ENCODE measurements around the gene PTOV1. TPM values are rescaled to one million over a fixed set of nuclear protein-coding genes. Genes with fewer than 3 reads are reported as not detected.

PTOV1 gene
- total RNA-seq, 2 experiments from 2014 or later: 90.2 to 90.9 TPM

DNA sequence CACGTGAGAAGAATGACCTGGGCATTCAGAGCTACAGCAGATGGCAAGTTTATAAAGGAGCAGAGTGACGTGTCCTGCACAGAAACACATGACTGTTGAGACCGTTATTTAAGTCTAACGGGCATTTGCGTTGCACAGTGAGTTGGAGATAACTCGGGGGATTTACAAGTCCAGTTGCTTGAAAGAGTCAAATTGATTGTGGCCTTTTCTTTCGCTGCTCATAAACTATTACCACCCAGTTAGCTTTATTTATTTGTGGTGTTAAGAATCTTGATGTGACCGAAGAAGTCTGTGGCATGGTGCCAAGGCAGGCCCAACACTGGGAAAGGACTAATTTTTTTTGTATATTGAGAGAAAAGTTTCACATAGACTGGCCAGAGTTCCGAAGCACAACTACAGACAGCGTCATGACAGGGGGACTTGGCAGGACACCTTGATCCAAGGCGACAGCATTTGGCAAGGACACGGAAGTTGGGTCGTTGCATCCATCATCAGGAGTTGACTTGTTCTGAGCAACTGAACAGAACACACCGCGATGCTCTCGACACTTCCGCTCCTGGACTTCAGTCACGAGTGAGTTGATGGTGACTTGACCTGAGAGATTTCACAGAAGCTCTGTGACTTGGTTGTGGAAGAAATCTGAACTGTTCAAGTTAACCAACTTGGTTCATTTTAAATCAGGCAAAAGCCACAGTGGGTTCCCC lies 11.9 kb upstream of the PTOV1 start:
- CTCF ChIA-PET: no interaction called here
- POLR2A ChIA-PET: no interaction called here

DNA sequence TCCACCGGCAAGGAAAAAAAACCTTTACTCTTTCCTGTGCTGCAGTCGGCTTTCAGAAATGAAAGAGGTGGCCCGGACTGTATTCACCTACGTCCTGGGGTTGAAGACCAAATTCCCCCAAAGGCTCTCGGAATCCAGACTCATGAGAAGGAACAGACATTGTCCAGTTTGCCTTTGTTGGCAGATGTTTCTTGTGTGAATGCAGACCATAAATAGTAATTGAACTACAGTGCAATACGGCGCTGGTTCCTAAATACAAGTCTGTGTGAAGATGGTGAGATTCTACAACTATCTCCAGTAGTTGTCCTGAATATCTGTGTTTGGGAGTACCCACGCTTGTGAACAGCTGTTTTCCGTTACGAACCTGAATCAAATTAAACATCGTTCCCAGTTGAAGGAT lies 11.2 kb upstream of the PTOV1 start:
- ChIA-PET CTCF (interaction anchor here (0.5 kb wide), 1 partner anchor 209 kb away, joined by 5 read pairs; no protein-coding TSS in a partner anchor), POLR2A (no interaction called here)

DNA sequence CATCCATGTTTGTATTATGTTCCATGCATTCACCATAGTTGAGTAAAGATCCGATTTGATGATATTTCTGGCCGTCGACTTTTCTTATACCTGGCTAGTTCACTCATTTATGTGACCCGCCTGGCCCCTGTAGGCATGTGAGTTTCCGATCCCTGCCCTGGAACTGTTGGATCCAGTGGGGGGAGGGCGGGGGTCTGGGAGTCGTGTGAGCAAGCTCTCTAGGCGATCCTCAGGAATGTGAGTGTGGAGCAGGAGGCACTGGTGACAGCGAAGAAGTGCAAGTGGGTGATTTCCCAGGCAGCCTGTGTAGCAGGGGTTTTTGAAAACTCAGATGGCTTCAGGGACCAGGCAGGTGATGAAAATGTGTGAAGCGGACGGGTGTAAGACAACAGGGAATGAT lies 10.6 kb upstream of the PTOV1 start:
- ChIA-PET CTCF (interaction anchor here (0.5 kb wide), 1 partner anchor 209 kb away, joined by 5 read pairs; no protein-coding TSS in a partner anchor), POLR2A (no interaction called here)

DNA sequence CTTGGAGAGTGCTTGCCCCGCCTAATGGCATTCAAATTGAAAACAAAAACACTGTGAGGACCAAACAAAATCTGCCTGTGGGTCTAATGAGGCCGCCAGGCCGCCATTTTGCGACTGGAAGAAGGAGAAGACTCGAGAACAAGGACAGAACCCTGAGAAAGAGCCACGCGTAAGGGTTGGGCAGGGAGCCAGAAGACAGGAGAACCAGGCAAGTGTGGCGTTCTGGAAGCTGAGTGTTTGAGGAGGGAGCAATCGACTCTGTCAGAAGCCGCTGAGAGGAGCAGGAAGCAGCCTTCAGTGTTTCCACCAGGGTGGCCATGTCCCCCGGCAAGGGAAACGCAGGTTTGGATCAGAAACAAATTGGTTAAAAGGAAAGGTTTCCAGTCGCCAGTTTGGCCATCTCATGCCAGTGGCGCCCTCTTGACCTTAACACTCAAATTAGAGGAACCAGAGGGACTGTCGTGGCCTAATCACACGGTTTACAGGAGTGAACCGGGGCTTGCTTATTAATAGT lies 10.2 kb upstream of the PTOV1 start:
- POLR2A ChIA-PET: no interaction called here
- CTCF ChIA-PET: no interaction called here

DNA sequence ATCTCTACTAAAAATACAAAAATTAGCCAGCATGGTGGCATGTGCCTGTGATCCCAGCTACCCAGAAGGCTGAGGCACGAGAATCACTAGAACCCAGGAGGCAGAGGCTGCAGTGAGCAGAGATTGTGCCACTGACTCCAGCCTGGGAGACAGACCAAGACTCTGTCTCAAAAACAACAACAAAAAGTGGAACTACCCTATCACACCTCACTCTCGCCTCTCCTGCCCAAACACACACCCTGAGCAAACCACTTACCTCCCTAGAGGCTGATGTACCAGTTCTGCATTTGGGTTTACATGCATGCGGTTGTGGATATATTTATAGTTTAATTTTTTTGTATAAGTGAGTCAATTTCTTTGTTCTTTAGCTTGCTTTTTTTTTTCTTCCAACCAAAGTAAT lies 7.7 kb upstream of the PTOV1 start:
- POLR2A ChIA-PET: no interaction called here
- CTCF ChIA-PET: interaction anchor here (0.7 kb wide), 1 partner anchor 84 kb away, joined by 3 read pairs; no protein-coding TSS in a partner anchor

DNA sequence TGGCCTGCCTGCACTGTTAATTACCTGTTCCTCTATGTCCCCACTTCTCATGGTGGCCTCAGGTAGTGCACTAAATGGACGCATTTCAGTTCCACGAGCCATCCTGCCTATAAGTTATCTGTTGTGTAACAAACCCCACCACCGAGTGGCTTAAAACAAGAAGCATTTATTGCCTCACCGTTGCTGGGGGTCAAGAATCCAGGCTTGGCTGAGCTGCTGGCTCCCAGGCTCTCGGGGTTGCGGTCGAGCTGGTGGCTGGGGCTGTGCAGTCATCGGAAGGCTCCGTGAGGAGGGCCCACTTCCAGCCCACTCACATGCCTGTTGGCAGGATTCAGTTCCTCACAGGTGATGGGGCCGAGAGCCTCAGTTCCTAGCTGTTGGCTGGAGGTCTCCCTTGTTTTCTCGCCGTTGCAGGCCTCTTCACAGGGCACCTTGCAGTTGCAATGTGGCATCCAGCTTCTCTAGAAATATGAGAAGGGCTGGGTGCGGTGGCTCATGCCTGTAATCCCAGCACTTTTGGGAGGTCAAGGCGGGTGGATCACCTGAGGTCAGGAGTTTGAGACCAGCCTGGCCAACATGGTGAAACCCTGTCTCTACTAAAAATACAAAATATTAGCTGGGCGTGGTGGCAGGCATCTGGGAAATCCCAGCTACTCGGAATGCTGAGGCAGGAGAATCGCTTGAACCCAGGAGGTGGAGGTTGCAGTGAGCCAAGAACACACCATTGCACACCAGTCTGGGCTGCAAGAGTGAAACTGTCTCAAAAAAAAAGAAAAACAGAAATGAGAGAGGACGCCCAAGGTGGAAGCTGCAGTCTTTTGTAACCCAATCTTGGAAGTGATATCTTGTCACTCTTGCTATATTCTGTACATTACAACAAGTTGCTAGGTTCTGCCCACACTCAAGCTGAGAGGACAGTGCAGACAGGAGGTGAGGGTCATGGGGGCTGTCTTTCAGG lies 6.5 kb upstream of the PTOV1 start:
- CTCF ChIA-PET: no interaction called here
- POLR2A ChIA-PET: no interaction called here

DNA sequence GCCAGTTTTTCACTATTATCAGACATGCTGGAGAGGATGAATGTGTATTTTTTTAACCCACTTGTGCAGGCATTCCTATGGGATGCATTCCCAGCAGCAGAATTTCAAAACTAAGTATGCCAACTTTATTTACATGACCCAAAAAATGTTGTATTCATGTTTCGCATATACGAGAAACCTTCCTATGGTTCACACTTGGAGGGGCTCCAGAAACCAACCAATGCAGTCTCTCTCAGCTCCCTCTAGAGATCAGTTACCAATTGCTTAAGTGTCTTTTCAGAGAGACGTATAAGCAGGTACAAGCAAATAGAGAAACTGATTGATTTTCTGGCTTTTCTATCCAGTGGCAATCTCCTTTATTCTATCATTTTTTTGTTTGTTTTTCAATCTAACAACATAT lies 5.5 kb upstream of the PTOV1 start:
- POLR2A ChIA-PET: no interaction called here
- CTCF ChIA-PET: no interaction called here

DNA sequence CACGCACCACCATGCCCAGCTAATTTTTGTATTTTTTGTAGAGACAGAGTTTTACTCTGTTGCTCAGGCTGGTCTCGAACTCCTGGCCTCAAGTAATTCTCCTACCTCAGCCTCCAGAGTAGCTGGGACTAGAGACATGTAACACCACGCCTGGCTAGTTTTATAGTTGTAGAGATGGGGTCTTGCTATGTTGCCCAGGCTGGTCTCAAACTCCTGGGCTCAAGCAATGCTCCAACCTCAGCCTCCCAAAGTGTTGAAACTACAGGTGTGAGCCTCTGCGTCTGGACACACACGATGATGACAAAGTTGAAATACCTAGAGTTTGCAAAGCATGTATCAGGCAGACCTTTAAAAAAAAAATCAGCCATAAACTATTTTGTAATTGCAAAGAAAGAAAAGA lies 4.6 kb upstream of the PTOV1 start:
- ChIA-PET CTCF (no interaction called here), POLR2A (no interaction called here)

DNA sequence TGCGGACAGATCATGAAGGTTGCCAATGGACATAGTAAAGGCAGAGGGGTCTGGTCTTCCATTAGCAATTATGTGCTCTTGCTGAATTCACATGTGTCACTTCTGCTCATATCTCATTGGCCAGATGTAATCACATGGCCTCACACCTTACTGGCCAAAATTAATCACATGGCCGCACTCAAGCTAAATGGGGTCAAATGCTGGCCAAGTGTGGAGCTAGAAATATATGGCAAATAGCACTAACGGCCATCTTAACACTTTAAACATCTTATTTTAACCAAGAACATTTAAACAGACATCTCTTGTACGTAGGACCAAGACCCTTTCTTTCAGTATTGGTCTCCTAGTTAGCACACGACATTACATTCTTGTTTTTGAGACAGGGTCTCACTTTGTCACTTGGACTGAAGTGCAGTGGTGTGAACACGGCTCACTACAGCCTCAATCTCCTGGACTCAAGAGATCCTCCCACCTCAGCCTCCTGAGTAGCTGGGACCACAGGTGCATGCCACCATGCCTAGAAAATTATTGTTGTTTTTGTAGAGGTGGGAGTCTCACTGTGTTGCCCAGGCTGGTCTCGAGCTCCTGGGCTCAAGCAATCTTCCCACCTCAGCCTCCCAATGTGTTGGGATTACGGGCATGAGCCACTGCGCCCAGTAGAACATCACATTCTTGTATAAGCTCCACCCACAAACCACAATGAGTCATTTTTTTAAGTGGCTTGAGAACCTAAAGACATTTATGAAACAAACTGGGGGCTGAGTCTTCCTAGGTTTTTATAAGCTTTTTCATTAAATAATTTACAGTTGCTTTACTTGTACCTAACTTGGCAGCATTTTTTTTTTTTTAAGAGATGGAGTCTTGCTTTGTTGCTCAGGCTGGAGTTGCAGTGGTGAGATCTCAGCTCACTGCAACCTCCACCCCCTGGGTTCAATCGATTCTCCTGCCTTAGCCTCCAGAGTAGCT lies 2.9 kb upstream of the PTOV1 start:
- CTCF ChIA-PET: interaction anchor here (0.9 kb wide), 1 partner anchor 22 kb away, joined by 3 read pairs; no protein-coding TSS in a partner anchor
- POLR2A ChIA-PET: interaction anchor here (1.1 kb wide), 1 partner anchor 21 kb away, joined by 5 read pairs; no protein-coding TSS in a partner anchor

DNA sequence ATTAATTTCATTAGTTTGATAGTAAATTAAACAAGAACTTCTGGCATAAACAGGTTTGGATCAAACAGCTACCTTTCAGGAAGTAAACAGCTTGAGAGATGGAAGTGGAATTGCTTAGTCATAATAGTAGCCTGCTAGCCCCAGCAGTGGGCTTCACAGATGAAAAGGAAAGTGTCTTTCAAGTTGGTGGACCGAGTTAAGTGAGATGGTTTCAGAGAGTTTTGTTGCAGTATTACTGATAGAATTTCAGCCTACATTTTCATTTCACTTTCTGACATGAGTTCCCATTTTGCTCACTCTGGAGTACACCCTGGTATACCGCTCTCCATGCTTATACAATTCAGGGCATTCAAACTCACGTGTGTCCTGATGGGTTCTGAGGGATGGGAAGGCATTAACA lies 2.0 kb upstream of the PTOV1 start:
- ChIA-PET CTCF (no interaction called here), POLR2A (interaction anchor here (1.1 kb wide), 1 partner anchor 20 kb away, joined by 5 read pairs; no protein-coding TSS in a partner anchor)

DNA sequence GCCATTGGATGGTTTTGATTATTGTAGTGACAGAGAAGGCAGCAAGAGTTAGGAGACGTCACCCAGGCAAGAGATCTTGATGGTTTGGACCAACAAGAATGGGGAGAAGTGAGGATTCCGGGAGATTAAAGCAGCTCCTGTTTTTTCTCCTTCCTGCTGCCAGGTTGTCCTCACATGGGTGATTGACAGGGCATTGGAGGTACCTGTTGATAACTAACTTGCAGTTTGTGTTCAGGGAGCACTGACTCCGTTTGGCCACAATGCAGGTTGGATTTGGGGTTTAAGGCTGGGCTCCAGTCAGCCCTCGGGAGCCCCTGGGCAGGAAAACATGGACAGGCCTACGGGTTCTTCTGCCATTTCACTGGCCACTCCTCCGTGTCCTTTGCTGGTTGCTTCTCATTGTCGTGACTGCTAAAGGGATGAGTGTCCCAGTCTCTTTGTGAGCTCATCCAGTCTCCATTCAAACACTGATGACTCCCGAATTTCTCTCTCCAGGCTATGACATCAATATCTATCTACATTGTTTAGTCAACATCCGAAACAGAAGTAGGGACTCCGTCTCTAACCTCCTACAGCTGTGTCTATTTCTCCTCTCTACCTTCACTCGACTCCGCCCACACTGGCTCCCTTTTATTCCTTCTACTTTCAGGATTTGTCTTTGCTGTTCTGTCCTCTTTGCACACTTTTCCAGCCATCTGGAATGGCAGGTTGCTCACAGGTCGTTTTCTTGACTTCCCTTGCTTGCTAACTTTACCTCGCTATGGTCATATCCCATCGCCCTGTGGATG lies 1.3 kb upstream of the PTOV1 start:
- ChIA-PET CTCF (interaction anchor here (1.1 to 1.5 kb wide), 3 partner anchors 80 to 347 kb away, joined by 3 read pairs; partner anchors contain the start of genes ATF5 and NUP62), POLR2A (interaction anchor here (1.1 to 1.6 kb wide), 2 partner anchors 14 to 17 kb away, joined by 4 to 5 read pairs; no protein-coding TSS in a partner anchor)

DNA sequence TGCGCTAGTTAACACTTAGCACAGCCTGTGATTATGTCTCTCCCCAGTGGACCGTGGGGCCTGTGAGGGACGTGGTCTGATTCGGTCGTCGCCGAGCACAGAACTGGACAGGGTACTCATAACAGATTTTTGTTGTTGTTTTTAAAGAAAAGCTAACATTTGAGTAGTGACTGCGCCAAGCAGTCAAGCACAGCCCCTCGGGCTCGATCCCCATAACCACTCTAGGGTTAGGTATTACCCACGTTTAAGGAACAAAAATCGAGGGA lies 805 bp upstream of the PTOV1 start:
- POLR2A ChIA-PET: interaction anchor here (0.8 to 1.8 kb wide), 4 partner anchors 14 to 80 kb away, joined by 3 to 9 read pairs (median 4); partner anchors contain the start of gene PNKP

DNA sequence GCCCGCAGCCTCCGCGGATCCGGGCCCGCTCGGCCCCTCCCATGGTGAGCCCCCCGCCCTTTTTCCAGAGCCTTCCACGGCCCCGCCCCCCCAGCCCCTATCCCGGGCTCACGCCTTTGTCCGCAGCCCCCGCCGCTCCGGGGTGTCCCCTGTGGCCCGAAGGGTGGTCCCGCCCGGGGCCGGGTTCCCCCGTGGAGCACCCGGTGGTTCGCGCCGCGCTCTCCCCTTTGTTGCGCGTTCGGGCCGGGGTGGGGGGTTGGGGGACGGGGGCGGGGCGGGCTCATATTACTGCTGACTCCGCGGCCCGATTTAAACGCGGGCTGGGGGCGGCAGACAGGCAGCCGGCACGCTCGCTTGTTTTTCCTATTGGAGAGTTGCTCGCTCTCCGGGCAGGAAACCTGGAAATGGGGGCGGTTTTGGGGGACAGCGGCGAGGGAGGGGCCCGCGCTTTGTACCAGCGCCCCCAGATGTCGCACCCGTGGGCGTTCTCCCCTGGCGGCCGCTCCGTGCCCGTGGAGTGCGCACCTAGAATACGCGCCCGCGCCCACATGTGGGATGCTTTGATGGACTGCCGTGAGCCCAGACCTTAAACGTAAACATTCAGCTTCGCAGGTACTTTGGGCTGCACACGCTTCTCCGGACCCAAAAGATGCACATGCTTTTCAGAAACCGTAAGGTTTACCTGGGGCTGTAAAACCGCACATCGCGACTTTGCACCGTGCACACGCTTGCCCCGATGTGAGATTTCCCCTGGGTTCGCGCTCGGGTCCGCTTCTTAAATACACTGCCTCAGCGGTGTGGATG lies 699 bp downstream of the PTOV1 start:
- POLR2A ChIA-PET: interaction anchor here (0.8 to 2.4 kb wide), 4 partner anchors 12 to 18 kb away, joined by 3 to 10 read pairs (median 6); partner anchors contain the start of gene PNKP
- CTCF ChIA-PET: interaction anchor here (0.6 to 1.0 kb wide), 2 partner anchors 17 to 131 kb away, joined by 3 read pairs; no protein-coding TSS in a partner anchor

More for the DNA sequence above, 805 bp upstream of the PTOV1 start:
- CTCF ChIA-PET: interaction anchor here (1.0 to 1.5 kb wide), 6 partner anchors 13 to 347 kb away, joined by 3 to 4 read pairs (median 3); partner anchors contain the start of genes ATF5 and NUP62

DNA sequence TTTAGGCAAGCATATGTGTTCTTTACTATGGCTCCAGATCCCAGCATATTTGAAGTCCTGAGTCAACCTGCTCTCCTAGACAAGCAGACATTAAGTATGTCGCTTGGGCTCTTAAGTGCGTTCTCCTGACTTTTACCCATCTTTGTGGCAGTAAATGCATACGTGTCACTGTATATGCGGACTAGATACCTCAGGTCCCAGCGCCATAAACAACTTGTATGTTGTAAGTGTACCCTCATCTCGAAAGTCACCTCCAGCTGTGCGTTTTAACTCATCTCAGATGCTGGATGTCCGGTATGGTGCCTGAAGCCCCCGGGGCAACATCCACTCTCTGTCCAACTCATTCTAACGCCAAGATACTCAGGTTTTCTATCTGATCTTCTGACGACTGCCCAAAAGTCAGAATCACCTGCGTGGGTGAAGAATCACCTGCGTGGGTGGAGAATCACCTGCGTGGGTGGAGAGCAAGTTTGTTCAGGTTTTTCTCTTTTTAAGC lies 1.7 kb downstream of the PTOV1 start:
- ChIA-PET POLR2A (interaction anchor here (0.7 to 2.4 kb wide), 3 partner anchors 11 to 250 kb away, joined by 3 to 10 read pairs (median 4); no protein-coding TSS in a partner anchor), CTCF (interaction anchor here (0.6 to 0.7 kb wide), 4 partner anchors 17 to 743 kb away, joined by 3 to 4 read pairs (median 4); no protein-coding TSS in a partner anchor)

DNA sequence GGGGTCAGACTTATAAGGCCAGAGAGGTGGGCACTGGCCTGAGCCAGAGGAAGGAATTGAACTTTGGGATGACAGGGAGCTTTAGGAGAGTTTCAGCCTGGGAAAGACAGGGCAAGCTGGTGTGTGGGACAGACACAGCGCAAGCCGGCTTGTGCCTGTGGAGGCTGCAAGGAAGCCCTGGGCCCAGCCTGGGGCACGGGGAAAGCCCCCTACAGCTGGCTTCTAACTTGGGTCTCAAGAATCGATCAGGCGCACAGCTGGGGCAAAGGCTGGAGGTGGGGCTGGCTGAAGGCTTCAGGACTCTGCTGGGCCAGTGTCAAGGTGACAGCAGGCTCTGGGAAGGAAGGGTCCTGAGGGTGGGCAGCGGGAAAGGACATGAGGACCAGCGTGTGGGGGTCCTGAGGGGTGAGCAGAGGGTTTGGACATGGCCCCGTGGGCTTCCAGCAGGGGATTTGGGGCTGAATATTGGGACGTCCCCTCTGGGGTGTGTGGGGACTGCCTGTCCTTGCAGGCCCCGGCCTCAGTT lies 3.0 kb downstream of the PTOV1 start:
- ChIA-PET CTCF (interaction anchor here (0.7 kb wide), 1 partner anchor 68 kb away, joined by 5 read pairs; no protein-coding TSS in a partner anchor), POLR2A (interaction anchor here (0.6 to 2.4 kb wide), 5 partner anchors 10 to 655 kb away, joined by 3 to 10 read pairs (median 3); no protein-coding TSS in a partner anchor)
